T-cell (primary cell): ENCODE measurements around the gene H6PD. TPM values are rescaled to one million over a fixed set of nuclear protein-coding genes. Genes with fewer than 3 reads are reported as not detected.

Source experiments
- ATAC-seq, 4 experiments: fragments of 200-7000 bp in 3 of 4; fragments of 150-1000 bp in 1 of 4; cut with Tn5 transposase; replicated peaks in 1 of 4; 1 replicate in 3 of 4; 2 replicates in 1 of 4; pipeline ENCODE4 v1.10.0; 2021; ENCODE audit warnings: moderate library complexity in 3 of 4, mild to moderate bottlenecking in 2 of 4, moderate number of reproducible peaks in 1 of 4
- CTCF ChIA-PET, 2 donors: fragments of 300-600 bp; sonication (Branson Sonifier 250); formaldehyde crosslinking; loops; one replicate each; lab custom pipeline; 2022; ENCODE audit warnings: antibody characterized with exemption in 2 of 2; lab: Charles Lee
- POLR2A ChIA-PET, 2 donors: fragments of 300-600 bp; sonication (Branson Sonifier 250); formaldehyde crosslinking; loops; one replicate each; lab custom pipeline; 2022; ENCODE audit warnings: antibody characterized with exemption in 2 of 2; lab: Charles Lee
- DNase-seq, 35 experiments: peaks; one replicate each; pipeline versions ENCODE4 v3.0.0 to v3.0.0-alpha.2; 2013 to 2023
- H3K27ac ChIP-seq: one replicate; pipeline ENCODE4 v1.5.1; 2013; ENCODE audit warnings: low read length
- H3K27me3 ChIP-seq, 2 experiments: replicated peaks in 1 of 2; 1 replicate in 1 of 2; 2 replicates in 1 of 2; pipeline versions ENCODE4 v1.6.1 to v1.7.0; 2013; ENCODE audit warnings: low read length in 1 of 2, mixed read lengths in 1 of 2; ENCODE audit not compliant: control insufficient read depth in 2 of 2, insufficient read depth in 2 of 2; ENCODE audit errors: extremely low read depth in 1 of 2
- H3K36me3 ChIP-seq, 2 donors: 1 replicate in 1 of 2; 2 replicates in 1 of 2; pipeline versions ENCODE4 v1.6.1 to v1.7.0; 2013; ENCODE audit warnings: low read length in 1 of 2; ENCODE audit not compliant: control insufficient read depth in 2 of 2, insufficient read depth in 1 of 2; ENCODE audit errors: extremely low read depth in 1 of 2
- H3K4me1 ChIP-seq, 2 experiments: 1 replicate in 1 of 2; 2 replicates in 1 of 2; pipeline versions ENCODE4 v1.6.1 to v1.7.0; 2013; ENCODE audit warnings: low read length in 2 of 2, mixed read lengths in 1 of 2; ENCODE audit not compliant: insufficient read depth in 2 of 2, control insufficient read depth in 1 of 2; ENCODE audit errors: extremely low read depth in 1 of 2
- H3K4me3 ChIP-seq, 2 donors: 1 replicate in 1 of 2; 2 replicates in 1 of 2; pipeline versions ENCODE4 v1.5.1 to v1.7.0; 2013; ENCODE audit warnings: mild to moderate bottlenecking in 2 of 2, low read length in 1 of 2, moderate library complexity in 1 of 2; ENCODE audit not compliant: control insufficient read depth in 1 of 2; ENCODE audit errors: extremely low read depth in 1 of 2
- H3K9me3 ChIP-seq: 2 replicates; pipeline ENCODE4 v1.7.0; 2013
- H3K27ac Mint-ChIP-seq, 2 donors: one replicate each; pipeline ENCODE4 v1.8.0; 2020 to 2021; ENCODE audit warnings: mild to moderate bottlenecking in 2 of 2, mixed read lengths in 2 of 2
- H3K27me3 Mint-ChIP-seq, 2 donors: one replicate each; pipeline ENCODE4 v1.8.0; 2021 to 2022; ENCODE audit warnings: mixed read lengths in 2 of 2
- H3K36me3 Mint-ChIP-seq: one replicate; pipeline ENCODE4 v1.8.0; 2021; ENCODE audit warnings: mixed read lengths
- H3K4me1 Mint-ChIP-seq, 3 donors: one replicate each; pipeline ENCODE4 v1.8.0; 2020 to 2022; ENCODE audit warnings: mixed read lengths in 3 of 3, mild to moderate bottlenecking in 1 of 3
- H3K4me3 Mint-ChIP-seq, 3 donors: one replicate each; pipeline ENCODE4 v1.8.0; 2020 to 2022; ENCODE audit warnings: mild to moderate bottlenecking in 3 of 3, mixed read lengths in 3 of 3, moderate library complexity in 3 of 3
- H3K9me3 Mint-ChIP-seq, 3 donors: one replicate each; pipeline ENCODE4 v1.8.0; 2020 to 2022; ENCODE audit warnings: mixed read lengths in 3 of 3
- WGBS: methylation state at CpG from one replicate; pipeline ENCODE4 v1.1.5; 2013; ENCODE audit warnings: missing lambda C conversion rate; ENCODE audit not compliant: insufficient coverage; 5-methylcytosine and 5-hydroxymethylcytosine counted together
- total RNA-seq, 35 experiments: library from RNA in 6 of 35; stranded (reverse) in 6 of 35; fragments of 120-200 nt in 1 of 35; gene quantifications; one replicate each; pipeline versions ENCODE4 v1.2.1 to v1.2.4 and lab custom pipeline; 2013 to 2026

H6PD gene
- total RNA-seq, 5 donors from 2014 or later (not counting 1 experiment from before 2014, with no cell fraction given): 17.6 to 26.5 (median 23.9) TPM

DNA sequence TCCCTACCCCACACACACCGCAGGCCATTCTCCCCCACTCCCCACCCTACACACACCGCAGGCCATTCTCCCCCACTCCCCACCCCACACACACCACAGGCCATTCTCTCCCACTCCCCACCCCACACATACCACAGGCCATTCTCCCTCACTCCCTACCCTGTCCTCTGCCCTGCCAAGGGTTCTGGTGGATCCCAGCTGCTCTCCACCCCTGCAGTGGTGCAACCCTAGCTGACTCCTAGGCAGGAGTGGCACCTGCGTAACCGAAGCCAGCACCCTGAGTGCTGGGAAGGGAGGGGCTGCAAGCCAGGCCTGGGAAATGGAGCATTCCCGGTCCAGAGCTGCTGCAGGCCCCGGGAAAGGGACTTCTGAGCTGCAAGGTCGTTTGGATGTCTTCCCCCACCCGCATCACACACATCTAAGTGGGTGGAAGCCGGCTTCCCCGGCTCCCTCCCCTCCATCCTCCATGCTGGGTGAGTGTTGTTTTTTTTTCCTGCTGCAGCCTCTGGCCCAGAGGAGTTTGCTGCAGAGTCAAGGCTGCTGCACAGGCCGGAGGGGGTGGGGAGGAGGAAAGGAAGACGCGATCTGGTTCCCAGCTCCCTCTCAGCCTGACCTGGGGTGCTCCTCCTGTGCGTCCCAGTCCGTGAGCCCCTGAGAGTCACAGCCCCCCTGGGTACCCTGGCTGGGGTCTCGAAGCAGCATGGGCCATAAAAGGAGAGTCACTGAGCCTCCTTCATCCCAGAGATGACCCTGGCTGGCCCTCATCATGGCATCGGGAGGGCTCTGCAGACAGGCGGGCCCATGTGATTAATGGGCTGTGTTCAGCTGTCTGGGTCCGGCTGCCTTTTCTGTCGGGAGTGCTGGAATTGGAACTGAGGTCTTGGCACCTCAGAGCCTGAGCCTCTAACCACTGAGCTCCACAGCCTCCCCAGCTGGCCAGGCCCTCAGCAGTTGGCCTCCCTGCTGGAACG is 16.1 kb downstream of the H6PD start:
- H3K36me3 Mint-ChIP-seq: peaks cover 30% of the 10 kb centered on the region
- no peak overlapping the region for H3K4me3 Mint-ChIP-seq
- WGBS: 100% methylated on average over 11 of the region's 21 CpGs
- Histone ChIP-seq H3K9me3 (no peaks in the 10 kb centered on the region), H3K4me1 (no peaks in the 10 kb centered on the region), H3K36me3 (peaks cover 7 to 25% of the 10 kb centered on the region in 2 donors), H3K27ac (no peak overlapping the region), H3K27me3 (no peaks in the 10 kb centered on the region), H3K4me3 (no peak overlapping the region)
- no peak overlapping the region for H3K27ac Mint-ChIP-seq
- DNase-seq (no peak), ATAC-seq (no peak)
- peaks cover 13 to 22% (median 15%) of the 10 kb centered on the region in 3 donors for H3K4me1 Mint-ChIP-seq
- no peaks in the 10 kb centered on the region for H3K9me3 Mint-ChIP-seq
- no peaks in the 10 kb centered on the region for H3K27me3 Mint-ChIP-seq
- CTCF ChIA-PET: interaction anchor here in 1 of 2 donors (0.5 to 0.6 kb wide), 2 partner anchors 109 to 162 kb away, joined by 3 to 4 read pairs; no protein-coding TSS in a partner anchor
- POLR2A ChIA-PET: no interaction called here

DNA sequence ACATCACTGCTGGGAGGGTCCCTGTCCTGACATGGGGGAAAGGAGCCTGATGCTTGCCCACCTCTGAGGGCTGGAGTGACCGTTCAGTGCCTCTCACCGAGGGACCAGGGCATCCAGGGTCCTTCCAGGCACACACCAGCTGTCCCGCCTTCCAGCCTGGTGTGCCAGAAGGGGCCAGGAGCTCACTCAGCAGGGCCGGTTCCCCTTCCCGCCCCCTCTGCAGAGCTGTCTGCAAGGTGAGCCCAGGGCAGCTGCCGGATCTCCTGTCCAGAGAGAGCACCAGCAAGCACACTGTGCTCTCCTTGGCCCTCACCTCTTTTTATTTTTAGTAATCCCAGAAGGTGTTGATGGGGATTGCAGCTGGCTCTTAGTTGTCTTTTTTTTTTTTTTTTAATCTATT is 16.9 kb downstream of the H6PD start:
- no peak overlapping the region for H3K27ac Mint-ChIP-seq
- DNase-seq (no peak), ATAC-seq (no peak)
- peaks cover 13 to 22% (median 15%) of the 10 kb centered on the region in 3 donors for H3K4me1 Mint-ChIP-seq
- H3K27ac ChIP-seq: no peak overlapping the region
- no peaks in the 10 kb centered on the region for H3K27me3 ChIP-seq
- no peaks in the 10 kb centered on the region for H3K9me3 ChIP-seq
- no peaks in the 10 kb centered on the region for H3K9me3 Mint-ChIP-seq
- H3K36me3 ChIP-seq: peaks cover 7 to 30% of the 10 kb centered on the region in 2 donors
- peaks cover 24% of the 10 kb centered on the region for H3K36me3 Mint-ChIP-seq
- CTCF ChIA-PET: interaction anchor here in 1 of 2 donors (0.5 kb wide), 1 partner anchor 110 kb away, joined by 4 read pairs; no protein-coding TSS in a partner anchor
- H3K4me1 ChIP-seq: no peaks in the 10 kb centered on the region
- no peak overlapping the region for H3K4me3 Mint-ChIP-seq
- H3K4me3 ChIP-seq: no peak overlapping the region
- 98% methylated on average over 4 of the region's 6 CpGs for WGBS
- POLR2A ChIA-PET: no interaction called here
- H3K27me3 Mint-ChIP-seq: no peaks in the 10 kb centered on the region

DNA sequence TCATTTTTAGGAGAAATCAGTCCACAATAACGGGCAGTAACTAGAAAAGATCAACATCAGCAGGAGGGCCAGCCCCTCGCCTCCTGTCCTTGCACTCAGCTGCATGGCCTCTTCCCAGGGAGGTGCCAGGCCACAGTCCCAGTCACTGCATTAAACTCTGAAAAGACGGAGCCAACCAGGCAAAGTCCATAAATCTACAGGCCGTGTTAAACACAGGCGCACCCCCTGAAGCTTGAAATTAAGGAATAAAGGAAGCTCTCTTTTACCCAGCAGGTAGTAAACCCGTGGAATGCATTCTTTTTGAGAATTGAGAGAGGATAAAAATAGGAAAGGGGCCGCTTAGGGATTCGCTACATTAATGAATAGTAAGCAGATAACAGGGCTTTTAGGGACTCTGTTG is 18.4 kb downstream of the H6PD start:
- ChIA-PET POLR2A (no interaction called here), CTCF (no interaction called here)
- Histone ChIP-seq H3K9me3 (no peaks in the 10 kb centered on the region), H3K4me3 (no peak overlapping the region), H3K36me3 (peaks cover 7 to 19% of the 10 kb centered on the region in 2 donors), H3K27me3 (no peaks in the 10 kb centered on the region), H3K4me1 (no peaks in the 10 kb centered on the region), H3K27ac (no peak overlapping the region)
- ATAC-seq: no peak
- no peak for DNase-seq
- Mint-ChIP-seq H3K4me3 (no peak overlapping the region), H3K27me3 (no peaks in the 10 kb centered on the region), H3K27ac (no peak overlapping the region), H3K9me3 (no peaks in the 10 kb centered on the region), H3K36me3 (peaks cover 25% of the 10 kb centered on the region), H3K4me1 (peaks cover 18 to 28% (median 24%) of the 10 kb centered on the region in 3 donors)
- 92% methylated on average over 4 of the region's 8 CpGs for WGBS

DNA sequence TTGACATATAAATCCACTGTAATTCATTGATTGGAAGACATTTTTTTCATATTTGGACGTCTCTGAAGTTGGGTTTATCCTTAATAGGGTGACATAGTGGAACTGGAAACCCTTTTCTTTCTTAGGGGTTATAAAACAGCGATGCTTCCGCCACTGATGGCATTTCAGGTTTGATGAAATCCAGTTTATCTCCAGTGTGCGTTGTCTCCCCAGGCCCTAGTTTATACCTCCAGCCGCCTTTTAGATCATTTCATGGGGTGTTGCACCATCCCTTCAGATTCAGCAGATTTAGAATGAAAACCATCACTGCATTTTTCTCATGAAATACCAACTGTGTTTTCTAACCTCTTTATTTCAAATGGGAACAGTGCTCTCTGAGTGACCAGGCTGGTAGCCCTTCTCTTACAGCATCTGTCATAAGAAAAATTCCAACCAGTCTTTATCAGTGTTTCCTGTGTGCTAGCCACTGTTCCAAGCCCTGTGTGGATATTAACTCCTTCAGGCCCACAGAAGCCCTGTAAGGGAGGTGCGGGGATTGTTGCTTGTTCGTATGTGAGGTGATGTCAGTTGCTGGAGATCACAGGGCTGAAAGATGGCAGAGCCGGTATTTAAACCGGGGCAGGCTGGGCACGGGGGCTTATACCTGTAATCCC is 19.0 kb downstream of the H6PD start:
- ChIA-PET POLR2A (no interaction called here), CTCF (no interaction called here)
- DNase-seq (no peak), ATAC-seq (no peak)
- Histone ChIP-seq H3K36me3 (peaks cover 7 to 16% of the 10 kb centered on the region in 2 donors), H3K4me3 (no peak overlapping the region), H3K27ac (no peak overlapping the region), H3K4me1 (no peaks in the 10 kb centered on the region), H3K27me3 (no peaks in the 10 kb centered on the region), H3K9me3 (no peaks in the 10 kb centered on the region)
- Mint-ChIP-seq H3K4me1 (peaks cover 24 to 34% (median 27%) of the 10 kb centered on the region in 3 donors), H3K4me3 (no peak overlapping the region), H3K27ac (no peak overlapping the region), H3K27me3 (no peaks in the 10 kb centered on the region), H3K36me3 (peaks cover 27% of the 10 kb centered on the region), H3K9me3 (no peaks in the 10 kb centered on the region)
- WGBS: 96% methylated on average over 5 of the region's 10 CpGs

DNA sequence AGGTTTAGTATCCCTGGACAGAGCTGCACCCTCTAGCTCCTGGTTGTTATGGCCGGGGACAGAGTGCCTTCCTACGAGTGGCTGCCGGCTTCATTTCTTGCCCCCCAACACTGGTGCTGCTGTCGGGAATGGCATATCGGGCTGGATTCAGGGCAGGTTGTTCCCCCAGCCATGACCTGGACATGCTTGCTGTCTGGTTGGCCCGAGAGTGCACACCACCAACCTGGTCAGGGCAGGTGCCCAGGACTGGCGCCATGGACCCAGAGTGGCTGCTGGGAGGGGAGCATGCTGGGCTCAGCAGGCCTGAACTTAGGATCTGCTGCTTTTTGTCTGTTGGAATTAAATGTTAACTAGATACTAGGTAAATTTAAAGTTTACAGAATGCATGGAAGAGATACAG is 21.8 kb downstream of the H6PD start:
- Mint-ChIP-seq H3K36me3 (peaks cover 33% of the 10 kb centered on the region), H3K27ac (no peak overlapping the region), H3K4me1 (peaks cover 34 to 59% (median 43%) of the 10 kb centered on the region in 3 donors), H3K4me3 (no peak overlapping the region), H3K9me3 (no peaks in the 10 kb centered on the region), H3K27me3 (no peaks in the 10 kb centered on the region)
- CTCF ChIA-PET: no interaction called here
- Histone ChIP-seq H3K4me3 (no peak overlapping the region), H3K36me3 (peaks cover 4 to 9% of the 10 kb centered on the region in 2 donors), H3K4me1 (no peaks in the 10 kb centered on the region), H3K27ac (no peak overlapping the region), H3K27me3 (no peaks in the 10 kb centered on the region), H3K9me3 (no peaks in the 10 kb centered on the region)
- DNase-seq (no peak), ATAC-seq (no peak)
- WGBS: 96% methylated on average over 7 of the region's 7 CpGs
- POLR2A ChIA-PET: no interaction called here

DNA sequence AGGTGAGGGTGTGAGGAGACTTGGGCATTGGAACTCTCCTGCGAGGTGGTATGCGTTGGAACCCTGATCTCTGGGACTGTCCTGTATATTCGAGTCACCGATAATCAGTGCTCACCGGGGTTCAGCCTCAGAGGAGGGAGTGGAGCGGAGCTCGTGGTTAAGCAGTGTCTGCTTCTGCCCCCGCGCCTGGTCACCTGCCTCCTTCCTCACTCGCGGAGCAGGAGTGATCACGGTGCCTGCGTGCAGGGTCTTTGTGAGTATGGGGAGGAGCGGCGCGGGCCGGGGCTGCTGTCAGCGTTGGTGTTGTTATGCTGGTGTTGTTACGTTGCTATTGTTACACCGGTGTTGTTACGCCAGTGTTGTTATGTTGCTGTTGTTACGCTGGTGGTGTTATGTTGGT is 23.3 kb downstream of the H6PD start:
- no peaks in the 10 kb centered on the region for H3K27me3 Mint-ChIP-seq
- Histone ChIP-seq H3K9me3 (no peaks in the 10 kb centered on the region), H3K4me3 (no peak overlapping the region), H3K27ac (no peak overlapping the region), H3K27me3 (no peaks in the 10 kb centered on the region), H3K4me1 (no peaks in the 10 kb centered on the region), H3K36me3 (peaks cover 6 to 22% of the 10 kb centered on the region in 2 donors)
- peaks cover 35% of the 10 kb centered on the region for H3K36me3 Mint-ChIP-seq
- H3K4me1 Mint-ChIP-seq: peaks cover 33 to 56% (median 43%) of the 10 kb centered on the region in 3 donors
- no peak for DNase-seq
- H3K9me3 Mint-ChIP-seq: no peaks in the 10 kb centered on the region
- POLR2A ChIA-PET: no interaction called here
- H3K27ac Mint-ChIP-seq: peak overlapping the region in 1 of 2 donors; percentile 14
- CTCF ChIA-PET: no interaction called here
- ATAC-seq: no peak
- WGBS: 93% methylated on average over 17 of the region's 22 CpGs
- H3K4me3 Mint-ChIP-seq: no peak overlapping the region
